ENCODE results near the gene KCNAB2.

KCNAB2 gene

DNA sequence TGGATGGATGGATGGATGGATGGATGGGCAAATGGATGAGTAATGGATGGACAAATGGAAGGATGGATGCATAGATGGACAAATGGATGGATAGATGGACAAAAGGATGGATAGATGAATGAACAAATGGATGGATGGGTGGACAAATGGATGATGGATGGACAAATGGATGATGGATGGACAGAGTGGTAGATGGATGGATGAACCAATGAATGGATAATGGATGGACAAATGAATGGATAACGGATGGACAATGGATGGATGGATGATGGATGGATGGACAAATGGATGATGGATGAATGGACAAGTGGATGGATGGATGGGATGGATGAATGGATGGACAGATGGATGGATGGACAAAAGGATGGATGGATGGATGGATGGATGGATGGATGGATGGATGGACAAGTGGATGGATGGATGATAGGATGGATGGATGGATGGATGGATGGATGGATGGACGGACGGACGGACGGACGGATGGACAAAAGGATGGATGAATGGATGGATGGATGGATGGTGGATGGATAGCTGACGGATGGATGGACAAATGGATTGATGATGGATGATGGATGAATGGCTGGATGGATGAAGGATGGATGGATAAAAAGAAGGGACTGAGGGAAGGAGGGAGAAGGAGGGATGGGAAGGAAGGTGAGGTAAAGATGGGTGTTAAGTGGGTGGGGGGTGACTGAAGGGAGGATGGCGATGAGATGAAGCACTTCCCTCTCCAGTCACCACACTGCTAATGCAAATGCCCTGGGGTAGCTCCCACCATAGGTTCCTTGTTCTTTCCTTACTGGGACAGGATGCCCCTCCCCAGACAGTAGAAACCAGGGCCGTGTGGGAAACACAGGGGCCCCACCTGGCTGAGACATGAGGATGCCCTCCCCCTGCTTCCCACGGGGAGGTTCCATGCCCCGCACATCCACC is 104.6 kb downstream of the KCNAB2 start:
- no peak for DNase-seq (ENCODE audit: low read depth in 2 of 2)
